Muscle of back (tissue), 11 donors: ENCODE measurements around the gene SEMA3G. TPM values are rescaled to one million over a fixed set of nuclear protein-coding genes. Genes with fewer than 3 reads are reported as not detected.

ENCODE experiments used
- DNase-seq, 3 donors: peaks; one replicate each; pipeline versions ENCODE4 v3.0.0 to v3.0.0-alpha.2; 2013
- polyA plus RNA-seq, 10 donors: library from polyadenylated mRNA; unstranded; fragments of 120-200 nt; gene quantifications; one replicate each; pipeline ENCODE4 v1.2.1, GENCODE V29; 2013; ENCODE audit not compliant: insufficient read length in 10 of 10

Gene SEMA3G
- polyA plus RNA-seq, 10 donors: 10.2 to 15.6 (median 13.3) TPM

DNA sequence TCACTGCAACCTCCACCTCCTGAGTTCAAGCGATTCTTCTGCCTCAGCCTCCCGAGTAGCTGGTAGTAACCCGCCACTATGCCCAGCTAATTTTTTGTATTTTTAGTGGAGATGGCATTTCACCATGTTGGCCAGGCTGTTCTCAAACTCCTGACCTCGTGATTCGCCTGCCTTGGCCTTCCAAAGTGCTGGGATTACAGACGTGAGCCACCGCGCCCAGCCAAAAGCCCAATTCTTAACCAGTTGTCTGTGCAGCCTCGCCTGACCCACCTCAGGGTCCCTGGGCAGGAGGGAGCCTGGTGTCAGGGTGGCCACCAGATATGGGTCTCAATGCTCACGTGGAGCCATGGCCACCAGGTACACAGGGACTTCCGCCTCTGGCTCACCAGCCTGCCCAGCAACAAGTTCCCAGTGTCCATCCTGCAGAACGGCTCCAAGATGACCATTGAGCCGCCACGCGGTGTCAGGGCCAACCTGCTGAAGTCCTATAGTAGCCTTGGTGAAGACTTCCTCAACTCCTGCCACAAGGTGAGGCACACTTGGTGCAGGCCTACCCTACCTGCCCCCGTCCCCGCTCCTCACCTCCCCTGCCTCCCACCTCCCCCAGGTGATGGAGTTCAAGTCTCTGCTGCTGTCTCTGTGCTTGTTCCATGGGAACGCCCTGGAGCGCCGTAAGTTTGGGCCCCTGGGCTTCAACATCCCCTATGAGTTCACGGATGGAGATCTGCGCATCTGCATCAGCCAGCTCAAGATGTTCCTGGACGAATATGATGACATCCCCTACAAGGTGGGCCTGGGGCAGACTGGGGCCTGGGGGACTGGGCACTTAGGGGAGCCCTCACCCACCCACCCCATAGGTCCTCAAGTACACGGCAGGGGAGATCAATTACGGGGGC is 48.6 kb downstream of the SEMA3G start:
- no peak for DNase-seq

DNA sequence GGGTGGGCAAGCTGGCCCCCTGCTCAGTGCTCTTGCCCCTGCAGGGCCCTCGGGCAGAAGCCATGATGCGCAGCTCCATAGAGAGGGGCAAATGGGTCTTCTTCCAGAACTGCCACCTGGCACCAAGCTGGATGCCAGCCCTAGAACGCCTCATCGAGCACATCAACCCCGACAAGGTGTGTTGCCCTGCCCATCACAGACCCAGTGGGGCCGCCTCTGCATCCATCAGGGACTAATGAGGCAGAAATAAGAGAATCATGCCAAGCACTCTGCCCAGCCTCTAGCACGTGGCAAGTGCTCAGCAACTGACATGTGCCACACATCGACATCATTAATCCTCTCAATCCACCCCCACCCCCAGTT is 49.4 kb downstream of the SEMA3G start:
- DNase-seq: no peak

DNA sequence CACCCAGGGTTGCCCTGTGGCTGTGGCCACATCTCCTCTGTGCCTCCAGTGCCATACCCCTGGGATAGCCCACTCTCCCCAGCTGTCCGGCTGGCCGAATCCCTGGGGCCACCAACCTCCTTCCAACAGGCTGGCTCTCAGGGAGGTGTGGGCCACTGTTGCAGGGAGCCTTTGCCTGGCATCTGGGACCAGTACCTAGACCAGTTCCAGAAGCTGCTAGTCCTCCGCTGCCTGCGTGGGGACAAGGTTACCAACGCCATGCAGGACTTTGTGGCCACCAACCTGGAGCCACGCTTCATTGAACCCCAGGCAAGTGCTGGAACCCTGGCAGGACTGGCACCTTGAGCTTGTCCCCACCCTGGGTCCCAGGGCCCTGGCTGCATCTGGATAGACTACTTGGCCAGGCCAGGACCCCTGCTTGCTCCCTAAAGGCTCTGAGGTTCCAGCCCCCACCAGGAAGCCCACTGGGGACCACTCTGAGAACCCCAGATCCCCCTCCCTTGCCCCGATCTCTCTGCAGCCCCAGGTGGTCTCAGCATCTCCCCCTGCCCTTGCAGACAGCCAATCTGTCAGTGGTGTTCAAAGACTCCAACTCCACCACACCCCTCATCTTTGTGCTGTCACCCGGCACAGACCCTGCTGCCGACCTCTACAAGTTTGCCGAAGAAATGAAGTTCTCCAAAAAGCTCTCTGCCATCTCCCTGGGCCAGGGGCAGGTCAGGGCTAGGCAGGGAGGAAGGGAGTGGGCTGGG is 50.0 kb downstream of the SEMA3G start:
- DNase-seq: no peak

DNA sequence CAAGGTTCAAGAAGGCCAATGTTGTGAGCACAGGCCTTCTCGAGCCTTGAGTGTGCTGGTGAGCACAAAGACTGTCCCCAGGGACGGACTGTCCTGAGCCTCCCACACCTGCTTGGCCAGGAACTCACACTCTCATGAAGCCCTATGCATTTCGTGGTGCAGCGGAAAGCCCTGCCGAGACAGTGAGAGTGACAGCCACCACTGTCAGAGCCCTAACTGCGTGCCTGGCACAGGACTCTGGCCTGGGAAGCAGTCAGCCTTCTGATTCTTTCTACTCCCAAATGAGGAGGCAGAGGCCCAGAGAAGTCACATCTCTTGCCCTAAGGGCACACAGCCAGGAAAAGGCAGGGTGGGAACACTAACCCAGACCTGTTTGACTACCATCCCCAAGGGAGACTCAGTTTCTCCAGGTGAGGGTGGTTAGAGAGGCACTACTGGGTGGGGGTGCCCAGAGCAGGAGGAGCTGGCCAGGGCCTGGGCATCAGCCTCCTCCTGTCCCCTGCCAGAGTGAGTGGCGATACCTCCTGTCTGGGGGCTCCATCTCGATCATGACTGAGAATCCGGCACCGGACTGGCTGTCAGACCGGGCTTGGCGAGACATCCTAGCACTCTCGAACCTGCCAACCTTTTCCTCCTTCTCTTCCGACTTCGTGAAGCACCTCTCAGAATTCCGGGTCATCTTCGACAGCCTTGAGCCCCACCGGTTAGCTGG is 50.8 kb downstream of the SEMA3G start:
- no peak for DNase-seq

DNA sequence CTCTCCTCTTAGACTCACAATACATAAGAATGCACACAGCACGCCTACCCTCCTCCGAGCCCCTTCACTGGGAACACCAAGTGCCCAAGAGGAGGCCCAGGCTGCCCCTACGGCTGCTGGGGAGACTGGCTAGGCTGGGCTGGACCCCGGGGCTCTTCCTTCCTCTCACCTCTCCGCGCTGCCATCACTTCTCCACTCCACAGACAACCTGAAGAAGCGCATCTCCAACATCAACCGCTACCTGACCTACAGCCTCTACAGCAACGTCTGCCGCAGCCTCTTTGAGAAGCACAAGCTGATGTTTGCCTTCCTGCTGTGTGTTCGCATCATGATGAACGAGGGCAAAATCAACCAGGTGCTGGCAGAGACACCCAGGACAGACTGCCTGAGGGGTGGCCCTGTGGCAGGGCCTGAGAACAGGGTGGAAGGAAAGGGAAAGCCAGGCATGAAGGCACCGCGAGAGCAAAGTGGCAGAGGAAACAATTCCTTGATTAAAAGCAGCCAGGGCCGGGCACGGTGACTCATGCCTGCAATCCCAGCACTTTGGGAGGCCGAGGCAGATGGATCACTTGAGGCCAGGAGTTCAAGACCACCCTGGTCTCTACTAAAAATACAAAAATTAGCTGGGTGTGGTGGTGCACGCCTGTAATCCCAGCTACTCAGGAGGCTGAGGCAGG is 51.6 kb downstream of the SEMA3G start:
- no peak for DNase-seq

DNA sequence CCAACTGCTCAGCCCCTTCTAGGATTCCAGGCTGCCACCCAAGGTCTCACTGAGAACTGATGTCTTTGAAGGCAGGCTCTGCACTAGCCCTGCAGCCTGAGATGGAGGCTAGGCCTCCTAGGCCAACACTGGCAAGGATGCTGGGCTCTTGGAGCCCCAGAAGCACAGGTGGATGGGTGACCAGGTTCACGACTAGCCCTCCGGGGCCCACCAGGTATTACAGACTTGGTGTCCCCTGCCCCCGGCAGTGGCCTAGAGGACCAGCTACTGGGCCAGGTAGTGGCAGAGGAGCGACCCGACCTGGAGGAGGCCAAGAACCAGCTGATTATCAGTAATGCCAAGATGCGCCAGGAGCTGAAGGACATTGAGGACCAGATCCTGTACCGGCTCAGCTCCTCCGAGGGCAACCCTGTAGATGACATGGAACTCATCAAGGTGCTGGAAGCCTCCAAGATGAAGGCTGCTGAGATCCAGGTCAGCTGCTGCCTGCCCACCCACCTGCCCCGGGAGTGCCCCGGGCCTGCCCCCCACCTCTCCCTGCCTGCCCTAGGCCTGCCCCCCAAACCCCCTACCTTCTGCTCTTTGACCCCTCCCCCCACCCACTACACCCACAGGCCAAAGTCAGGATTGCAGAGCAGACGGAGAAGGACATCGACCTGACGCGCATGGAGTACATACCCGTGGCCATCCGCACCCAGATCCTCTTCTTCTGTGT is 52.5 kb downstream of the SEMA3G start:
- DNase-seq: no peak

DNA sequence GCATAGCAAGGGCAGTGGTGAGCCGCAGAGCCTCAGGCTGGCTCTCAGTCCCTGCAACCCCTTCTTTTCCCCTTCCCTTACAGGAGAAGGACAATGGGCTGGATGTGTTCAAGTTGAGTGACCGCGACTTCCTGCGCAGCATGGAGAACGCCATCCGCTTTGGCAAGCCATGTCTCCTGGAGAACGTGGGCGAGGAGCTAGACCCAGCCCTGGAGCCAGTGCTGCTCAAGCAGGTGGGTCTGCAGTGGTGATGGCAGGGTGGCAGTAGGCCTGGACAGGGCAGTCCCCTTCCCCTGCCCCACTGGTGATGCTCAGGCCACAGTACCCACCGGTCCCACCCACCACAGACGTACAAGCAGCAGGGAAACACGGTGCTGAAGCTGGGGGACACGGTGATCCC is 53.8 kb downstream of the SEMA3G start:
- DNase-seq: no peak

DNA sequence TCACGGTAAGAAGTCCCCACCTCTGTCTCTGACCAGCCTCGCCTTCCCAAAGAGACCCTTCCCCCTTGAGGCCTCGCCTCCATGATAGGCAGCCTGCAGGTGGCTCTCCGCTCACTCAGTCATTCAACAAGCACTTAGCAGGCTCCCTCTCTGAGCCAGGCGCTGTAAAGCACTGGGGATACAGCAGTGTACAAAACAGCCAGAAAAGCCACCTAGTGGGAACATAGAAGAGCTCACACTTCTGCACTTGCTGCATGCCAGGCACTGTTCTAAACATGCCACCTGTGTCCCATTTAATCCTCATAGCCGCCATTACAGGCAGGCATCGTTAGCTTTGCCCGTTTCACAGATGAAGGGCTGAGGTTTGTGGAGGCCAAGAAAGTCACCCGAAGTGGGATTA is 56.0 kb downstream of the SEMA3G start:
- DNase-seq: no peak

DNA sequence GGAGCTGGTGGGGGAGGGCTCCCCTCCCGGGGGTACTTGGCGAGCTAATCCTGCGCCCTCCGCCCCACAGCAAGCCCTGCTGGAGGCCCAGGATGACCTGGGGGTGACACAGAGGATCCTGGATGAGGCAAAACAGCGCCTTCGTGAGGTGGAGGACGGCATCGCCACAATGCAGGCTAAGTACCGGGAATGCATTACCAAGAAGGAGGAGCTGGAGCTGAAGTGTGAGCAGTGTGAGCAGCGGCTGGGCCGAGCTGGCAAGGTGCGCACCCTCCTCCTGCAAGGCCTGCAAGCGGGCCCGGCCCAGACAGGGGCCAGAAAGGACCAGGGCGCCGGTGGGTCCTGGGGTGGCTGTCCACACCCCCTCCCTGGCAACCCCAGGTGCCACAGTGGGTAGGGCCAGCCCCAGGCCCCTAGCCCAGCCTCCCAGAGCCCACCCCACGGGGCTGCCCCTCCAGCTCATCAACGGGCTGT is 56.5 kb downstream of the SEMA3G start:
- no peak for DNase-seq

DNA sequence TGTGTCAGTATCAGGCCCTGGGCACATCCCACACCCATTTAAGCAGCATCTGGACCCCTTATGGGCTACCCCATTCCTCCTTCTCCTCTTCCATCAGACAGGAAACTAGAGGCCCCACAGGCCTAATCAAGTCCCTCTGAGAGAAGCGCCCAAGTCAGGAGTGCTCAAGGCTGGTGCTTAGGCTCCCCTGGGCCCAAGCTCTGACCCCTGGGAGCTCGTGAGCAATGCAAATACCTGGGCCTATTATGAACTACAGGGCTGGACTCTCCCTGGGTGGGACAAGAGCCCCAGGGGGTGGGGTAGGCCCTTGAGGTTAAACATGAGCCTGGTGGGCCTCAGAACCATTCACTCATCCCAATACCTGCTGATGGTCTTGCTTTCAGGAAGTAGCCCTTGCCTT is 57.4 kb downstream of the SEMA3G start:
- DNase-seq: no peak

DNA sequence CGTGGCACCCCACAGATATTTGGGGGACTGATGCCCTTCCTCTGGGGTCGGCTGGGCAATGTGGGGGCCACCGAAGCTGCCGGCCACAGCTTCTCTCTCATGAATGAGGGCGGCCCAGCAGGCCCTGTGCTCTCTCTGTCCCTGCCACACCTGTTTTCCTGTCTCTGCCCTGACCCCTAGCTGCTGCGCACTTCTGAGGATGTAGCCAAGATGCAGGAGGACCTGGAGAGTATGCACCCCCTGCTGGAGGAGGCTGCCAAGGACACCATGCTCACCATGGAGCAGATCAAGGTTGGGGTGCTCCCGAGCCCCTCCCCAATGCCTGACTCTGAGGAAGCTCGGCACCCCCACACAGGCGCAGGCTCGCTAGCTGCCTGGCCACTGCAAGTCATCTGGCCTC is 59.7 kb downstream of the SEMA3G start:
- DNase-seq: no peak

DNA sequence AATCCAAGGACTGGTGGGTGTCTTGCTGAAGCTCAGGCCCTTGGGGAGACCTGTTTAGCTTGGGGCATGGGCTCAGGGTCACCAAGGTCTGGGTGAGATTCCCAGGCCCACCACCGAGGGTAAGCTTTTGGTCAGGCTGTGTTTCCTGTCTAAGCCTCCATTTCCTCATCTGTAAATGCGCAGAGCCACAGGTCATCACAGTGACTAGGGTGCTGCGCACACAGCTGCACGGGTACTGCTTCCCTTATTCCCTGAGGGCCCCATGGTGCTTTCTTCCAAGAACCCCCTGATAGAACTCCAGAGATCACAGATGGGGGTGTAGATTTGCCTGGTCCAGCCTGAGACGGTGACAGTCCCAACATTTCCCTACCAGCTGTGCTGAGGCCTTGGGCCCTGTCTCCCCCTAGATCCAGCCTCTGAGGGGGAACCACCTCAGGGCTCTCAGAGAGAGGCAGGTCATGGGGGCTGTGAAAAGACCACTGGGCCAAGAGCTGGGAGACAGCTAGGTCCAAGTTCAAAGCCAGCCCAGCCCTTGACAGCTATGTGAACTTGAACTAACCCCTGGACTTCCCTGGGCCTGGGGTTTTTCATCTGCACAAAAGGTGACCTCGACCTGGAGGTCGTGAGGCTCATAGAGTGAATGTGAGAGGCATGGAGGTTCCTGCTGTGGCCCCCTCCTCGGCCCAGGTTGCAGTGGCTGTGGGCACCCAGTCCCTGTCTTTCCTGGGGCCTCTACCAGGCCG is 60.7 kb downstream of the SEMA3G start:
- no peak for DNase-seq

DNA sequence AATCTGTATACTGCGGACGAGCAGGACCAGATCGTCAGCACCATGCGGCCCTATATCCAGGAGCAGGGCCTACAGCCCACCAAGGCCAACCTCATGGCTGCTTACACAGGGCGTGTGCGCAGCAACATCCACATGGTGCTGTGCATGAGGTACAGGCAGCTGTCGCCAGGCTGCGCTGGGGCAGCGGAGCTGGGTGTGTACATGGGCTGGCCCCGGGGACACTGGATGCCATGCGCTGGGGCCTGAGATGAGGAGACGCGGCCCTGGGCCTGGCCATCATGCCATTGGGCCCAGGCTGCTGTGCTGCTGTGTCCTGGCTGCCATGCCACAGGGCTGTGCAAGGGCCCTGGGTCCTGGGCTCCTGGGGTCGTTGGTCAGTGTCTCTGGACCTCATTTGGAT is 61.5 kb downstream of the SEMA3G start:
- DNase-seq: no peak

Other genes with a start within 250 kb of the SEMA3G start
- 10 to 100 TPM; 28.5 to 32.5 (median 29.3) TPM for gene ALAS1, start 246.9 kb downstream of the SEMA3G start, polyA plus RNA-seq
- under 1 TPM in 8 of 10 donors, not detected in 2; 0.05 to 0.33 (median 0.18) TPM for gene TLR9, start 219.5 kb downstream of the SEMA3G start, polyA plus RNA-seq
- gene TWF2, start 205.9 kb downstream of the SEMA3G start, polyA plus RNA-seq: 10 to 100 TPM; 18.8 to 37.4 (median 23.4) TPM
- gene PPM1M, start 199.3 kb downstream of the SEMA3G start, polyA plus RNA-seq: 10 to 100 TPM; 13.2 to 20.7 (median 15.3) TPM
- gene WDR82, start 166.5 kb downstream of the SEMA3G start, polyA plus RNA-seq: 100 to 1,000 TPM in 1 of 10 donors, 10 to 100 TPM in 9; 77.7 to 106 (median 84.0) TPM
- gene GLYCTK, start 157.3 kb downstream of the SEMA3G start, polyA plus RNA-seq: 1 to 10 TPM; 2.5 to 8.1 (median 3.5) TPM
- 1 to 10 TPM; 2.4 to 8.4 (median 4.5) TPM for gene DNAH1, start 128.8 kb downstream of the SEMA3G start, polyA plus RNA-seq
- 10 to 100 TPM; 39.1 to 58.9 (median 50.4) TPM for gene BAP1, start 35.1 kb downstream of the SEMA3G start, polyA plus RNA-seq
- gene PHF7, start 34.4 kb downstream of the SEMA3G start, polyA plus RNA-seq: 10 to 100 TPM in 2 of 10 donors, 1 to 10 TPM in 8; 6.5 to 13.1 (median 8.7) TPM
- gene TNNC1, start 8.9 kb upstream of the SEMA3G start, polyA plus RNA-seq: 1,000 to 10,000 TPM in 1 of 10 donors, 100 to 1,000 TPM in 9; 325 to 1,057 (median 613) TPM
- 10 to 100 TPM; 54.2 to 96.6 (median 64.4) TPM for gene NISCH, start 10.5 kb upstream of the SEMA3G start, polyA plus RNA-seq
- gene STAB1, start 50.2 kb upstream of the SEMA3G start, polyA plus RNA-seq: 10 to 100 TPM; 29.3 to 65.0 (median 46.0) TPM
- 100 to 1,000 TPM in 2 of 10 donors, 10 to 100 TPM in 8; 68.1 to 146 (median 93.2) TPM for gene NT5DC2, start 88.8 kb upstream of the SEMA3G start, polyA plus RNA-seq
- gene UQCC5, start 91.5 kb upstream of the SEMA3G start, polyA plus RNA-seq: 10 to 100 TPM in 6 of 10 donors, 1 to 10 TPM in 4; 7.1 to 18.7 (median 12.6) TPM
- 10 to 100 TPM; 38.1 to 62.2 (median 46.3) TPM for gene PBRM1, start 240.8 kb upstream of the SEMA3G start, polyA plus RNA-seq
- 100 to 1,000 TPM in 1 of 10 donors, 10 to 100 TPM in 9; 79.4 to 101 (median 86.5) TPM for gene GNL3, start 240.9 kb upstream of the SEMA3G start, polyA plus RNA-seq